Transverse colon (tissue), 4 donors: ENCODE data around the gene HNRNPUL1.

Experiments
- POLR2A ChIP-seq: fragments of 450-650 bp; IDR thresholded peaks from one replicate; pipeline ENCODE4 v1.6.1; 2016; ENCODE audit warnings: antibody characterized with exemption, mild to moderate bottlenecking, moderate library complexity
- POLR2AphosphoS5 ChIP-seq, 3 donors: sonication (generic); formaldehyde crosslinking; IDR thresholded peaks; one replicate each; pipeline ENCODE4 v1.6.1; 2016; ENCODE audit warnings: antibody characterized with exemption in 3 of 3
- TF ChIP-seq, protein P1 (sequence below), 5 experiments: fragments of 200-600 bp in 3 of 5; fragments of 450-650 bp in 2 of 5; sonication (generic) in 3 of 5; IDR thresholded peaks; 1 replicate in 2 of 5; 2 replicates in 3 of 5; pipeline ENCODE4 v1.5.1; 2016 to 2017; ENCODE audit warnings: antibody characterized with exemption in 5 of 5, inconsistent platforms in 3 of 5, mild to moderate bottlenecking in 2 of 5, moderate library complexity in 1 of 5

DNA sequence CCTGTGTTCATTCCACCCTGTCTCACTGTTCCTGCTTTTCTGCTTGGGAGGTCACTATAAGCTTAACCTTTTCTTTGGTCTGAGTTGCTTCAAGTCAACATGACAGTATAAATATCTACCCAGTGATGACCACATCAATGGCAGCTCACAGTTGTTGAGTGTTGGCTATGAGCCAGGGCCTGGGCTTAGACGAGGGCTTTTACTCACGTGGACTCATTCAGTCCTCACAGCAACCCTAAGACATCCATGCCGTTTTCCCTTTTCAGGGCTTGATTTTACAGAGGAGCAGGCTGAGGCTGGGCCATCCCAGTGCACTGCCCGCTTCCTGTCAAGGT lies 35.5 kb downstream of the HNRNPUL1 start:
- TF ChIP-seq, protein P1, sequence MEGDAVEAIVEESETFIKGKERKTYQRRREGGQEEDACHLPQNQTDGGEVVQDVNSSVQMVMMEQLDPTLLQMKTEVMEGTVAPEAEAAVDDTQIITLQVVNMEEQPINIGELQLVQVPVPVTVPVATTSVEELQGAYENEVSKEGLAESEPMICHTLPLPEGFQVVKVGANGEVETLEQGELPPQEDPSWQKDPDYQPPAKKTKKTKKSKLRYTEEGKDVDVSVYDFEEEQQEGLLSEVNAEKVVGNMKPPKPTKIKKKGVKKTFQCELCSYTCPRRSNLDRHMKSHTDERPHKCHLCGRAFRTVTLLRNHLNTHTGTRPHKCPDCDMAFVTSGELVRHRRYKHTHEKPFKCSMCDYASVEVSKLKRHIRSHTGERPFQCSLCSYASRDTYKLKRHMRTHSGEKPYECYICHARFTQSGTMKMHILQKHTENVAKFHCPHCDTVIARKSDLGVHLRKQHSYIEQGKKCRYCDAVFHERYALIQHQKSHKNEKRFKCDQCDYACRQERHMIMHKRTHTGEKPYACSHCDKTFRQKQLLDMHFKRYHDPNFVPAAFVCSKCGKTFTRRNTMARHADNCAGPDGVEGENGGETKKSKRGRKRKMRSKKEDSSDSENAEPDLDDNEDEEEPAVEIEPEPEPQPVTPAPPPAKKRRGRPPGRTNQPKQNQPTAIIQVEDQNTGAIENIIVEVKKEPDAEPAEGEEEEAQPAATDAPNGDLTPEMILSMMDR (IDR thresholded peaks at IDR 0.05), result no peak
- no peak for TF ChIP-seq POLR2A
- TF ChIP-seq POLR2AphosphoS5 (IDR thresholded peaks at IDR 0.05), result peak in 2 of 3 donors; percentile 18 to 37
